ENCODE data around the gene LRSAM1.
A peak's percentile ranks its signal among the peaks of the same experiment; 100 is the strongest.

The LRSAM1 gene

DNA sequence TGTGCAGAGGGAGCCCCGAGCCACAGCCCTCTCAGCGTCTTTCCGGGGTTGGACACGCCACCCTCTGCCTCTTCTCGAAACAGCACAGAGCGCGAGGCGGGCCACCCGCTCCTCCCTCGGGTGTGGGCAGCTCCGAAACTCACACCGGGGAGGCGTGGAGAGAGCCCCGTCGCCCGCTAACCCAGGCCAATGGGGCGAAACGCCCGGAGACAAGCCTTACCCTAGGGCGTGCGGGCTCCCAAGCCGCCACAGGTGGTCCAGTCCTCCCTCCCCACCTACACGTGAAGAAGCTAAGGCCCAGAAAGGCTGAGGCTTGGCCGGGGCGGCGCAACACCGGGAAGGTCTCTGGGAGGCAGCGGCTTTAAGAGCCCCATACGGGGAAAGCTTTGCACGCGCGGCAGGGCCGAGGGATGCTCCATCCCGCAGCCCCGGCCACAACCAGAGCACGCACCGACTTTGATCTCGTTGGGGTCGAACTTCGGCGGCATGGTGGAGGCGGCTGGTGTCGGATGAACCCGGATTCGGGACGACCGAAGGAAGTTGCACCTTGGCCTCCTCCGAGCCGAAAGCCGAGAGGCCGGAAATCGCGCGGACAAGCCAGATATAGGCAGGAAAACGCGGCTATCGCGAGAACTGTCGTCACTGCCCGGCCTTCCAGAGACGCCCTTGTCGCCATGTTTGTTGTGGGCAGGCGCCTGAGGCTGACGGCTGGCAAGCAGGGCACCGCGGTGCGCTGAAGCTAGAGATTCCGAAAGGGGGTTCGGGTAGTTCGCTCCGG lies at the start of gene LRSAM1, which contains the start of gene RPL12:
LRSAM1 (plus strand) TSS at position 681 of the 778 bp plus-strand sequence. CDS start 3,018 bp downstream, outside the sequence.
RPL12 (minus strand) TSS at position 577 of the 778 bp plus-strand sequence; CDS start at position 488, 89 bp downstream.
- DNase-seq, result peak; percentile 99

DNA sequence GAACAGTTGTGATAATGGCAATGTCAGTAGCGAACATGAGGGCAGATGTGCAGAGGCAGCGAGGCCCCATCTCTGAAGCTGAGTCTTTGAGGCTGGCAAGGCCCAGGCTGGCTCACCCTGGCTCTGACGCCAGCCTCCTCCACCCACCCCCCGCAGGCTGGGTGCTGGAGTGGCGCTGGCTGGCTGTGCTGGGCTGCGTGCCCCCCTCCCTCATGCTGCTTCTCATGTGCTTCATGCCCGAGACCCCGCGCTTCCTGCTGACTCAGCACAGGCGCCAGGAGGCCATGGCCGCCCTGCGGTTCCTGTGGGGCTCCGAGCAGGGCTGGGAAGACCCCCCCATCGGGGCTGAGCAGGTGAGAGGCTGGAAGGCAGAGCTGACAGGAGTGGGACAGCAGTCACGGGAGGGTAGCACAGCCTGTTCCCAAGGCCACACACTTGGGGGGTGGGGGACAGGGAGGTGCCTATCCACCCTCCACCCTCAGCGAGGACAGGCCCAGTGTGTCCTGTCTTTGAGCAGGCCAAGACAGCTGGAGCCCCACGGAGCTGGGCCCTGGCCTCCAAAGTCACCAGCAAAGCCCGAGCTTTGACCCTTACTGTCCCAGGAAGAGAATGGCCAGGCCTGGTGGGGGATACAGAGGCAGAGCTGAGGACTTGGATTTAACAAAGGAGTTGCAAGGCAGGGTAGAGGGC lies 48.8 kb upstream of the LRSAM1 start:
- no peak for DNase-seq

GRCh38 chr9:127403507-127404192 lies 47.7 kb upstream of the LRSAM1 start:
- DNase-seq, result no peak

GRCh38 chr9:127404631-127405030 lies 46.7 kb upstream of the LRSAM1 start:
- no peak for DNase-seq

GRCh38 chr9:127405344-127406125 lies 45.8 kb upstream of the LRSAM1 start:
- no peak for DNase-seq

GRCh38 chr9:127406799-127407491 lies 44.4 kb upstream of the LRSAM1 start:
- DNase-seq, result no peak

DNA sequence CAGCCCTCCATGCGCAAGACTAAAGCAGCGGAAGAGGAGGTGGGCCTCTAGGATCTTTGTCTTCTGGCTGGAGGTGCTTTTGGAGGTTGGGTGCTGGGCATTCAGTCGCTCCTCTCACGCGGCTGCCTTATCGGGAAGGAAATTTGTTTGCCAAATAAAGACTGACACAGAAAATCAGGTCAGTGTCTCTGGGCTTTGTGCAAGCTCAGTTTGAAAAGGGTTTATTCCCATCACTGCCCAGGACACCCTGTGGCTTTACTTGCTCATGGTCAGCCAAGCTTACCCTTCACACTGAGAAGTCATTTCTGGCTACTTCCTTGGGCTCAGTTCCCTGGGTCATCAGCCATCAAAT lies 43.8 kb upstream of the LRSAM1 start:
- DNase-seq, result no peak

- no peak for DNase-seq
Observed at GRCh38 chr9:127411122-127411521, 40.2 kb upstream of the LRSAM1 start.

DNA sequence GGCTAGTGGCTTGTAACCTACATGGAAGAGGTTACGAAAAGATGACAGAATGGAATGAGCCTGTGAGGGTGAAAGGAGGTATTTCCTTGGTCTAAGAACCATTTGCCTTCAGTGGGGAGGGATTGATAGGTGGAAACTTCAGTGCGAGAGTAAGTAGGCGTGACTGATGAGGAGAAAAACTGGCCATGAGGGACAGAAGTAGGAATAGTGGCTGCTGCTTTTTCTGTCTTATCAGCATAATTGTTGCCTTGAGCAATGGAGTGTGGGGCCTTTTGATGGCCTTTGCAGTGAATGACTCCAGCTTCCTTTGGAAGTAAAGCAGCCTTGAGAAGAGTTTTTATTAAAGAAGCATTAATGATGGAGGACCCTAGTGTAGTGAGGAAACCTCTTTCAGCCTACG lies 36.2 kb upstream of the LRSAM1 start:
- no peak for DNase-seq

GRCh38 chr9:127415657-127416056 lies 35.7 kb upstream of the LRSAM1 start:
- DNase-seq, result no peak

- no peak for DNase-seq
Observed at GRCh38 chr9:127417131-127418036, 33.9 kb upstream of the LRSAM1 start.

DNA sequence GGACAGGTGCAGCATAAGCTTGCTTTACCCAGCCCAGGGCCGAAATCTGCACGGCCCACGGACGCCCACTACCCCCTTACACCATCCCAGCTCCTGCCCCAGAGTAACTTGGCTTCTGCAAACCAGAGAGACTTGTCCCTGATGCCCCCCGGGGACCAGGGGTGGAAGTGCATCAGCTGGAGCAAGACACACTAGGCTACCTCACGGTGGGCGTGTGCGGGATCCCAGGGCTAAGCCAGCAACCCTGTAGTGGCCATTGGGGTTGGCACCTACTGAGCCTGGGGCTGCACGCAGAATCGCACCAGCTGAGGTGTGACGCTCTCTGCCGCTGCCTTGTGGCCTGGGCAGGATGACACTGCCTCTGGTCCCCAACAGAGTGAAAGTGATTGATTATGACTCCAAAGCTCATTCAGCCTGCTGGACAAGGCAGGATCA lies 33.3 kb upstream of the LRSAM1 start:
- DNase-seq, result peak; percentile 69

DNA sequence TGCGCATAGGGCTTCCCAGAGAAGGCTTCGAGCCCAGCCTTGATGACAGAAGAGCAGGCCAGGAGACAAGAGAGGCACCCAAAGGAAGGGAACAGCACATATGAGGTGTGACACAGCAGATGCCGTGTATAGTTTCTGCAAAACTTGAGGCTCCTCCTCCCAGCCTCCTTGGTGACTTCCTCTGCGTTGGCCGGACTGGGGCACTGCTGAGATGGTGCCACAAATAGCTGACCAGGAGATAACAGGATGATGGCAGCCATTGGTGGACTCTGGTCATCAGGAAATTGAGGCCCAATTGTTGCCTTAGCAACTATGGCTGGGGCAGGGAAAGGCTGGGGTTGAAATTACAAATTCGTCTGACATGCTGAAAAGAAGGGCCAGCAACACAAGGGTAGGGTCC lies 32.0 kb upstream of the LRSAM1 start:
- DNase-seq, result no peak

DNA sequence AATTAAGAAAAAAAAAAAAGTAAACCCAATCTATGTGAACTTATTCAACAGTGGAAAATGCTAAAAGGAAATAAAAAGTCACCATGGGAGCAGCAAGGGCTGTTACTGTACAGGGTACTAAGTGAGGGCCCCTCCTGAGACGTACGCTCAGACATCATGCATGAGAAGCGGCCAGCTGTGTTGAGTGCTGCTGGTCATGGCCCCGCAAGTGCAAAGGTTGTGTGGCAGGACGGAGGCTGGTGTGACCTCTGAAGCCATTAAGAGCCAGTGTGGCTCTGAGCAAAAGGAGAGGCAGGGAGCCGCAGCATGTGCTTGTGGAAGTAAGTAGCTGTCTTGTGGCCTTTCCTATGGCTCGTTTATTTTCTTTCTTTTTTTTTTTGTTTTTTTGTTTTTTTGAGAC lies 30.3 kb upstream of the LRSAM1 start:
- no peak for DNase-seq

- no peak for DNase-seq
Observed at GRCh38 chr9:127422133-127422782, 29.1 kb upstream of the LRSAM1 start.

- no peak for DNase-seq
Observed at GRCh38 chr9:127422787-127423186, 28.5 kb upstream of the LRSAM1 start.

DNA sequence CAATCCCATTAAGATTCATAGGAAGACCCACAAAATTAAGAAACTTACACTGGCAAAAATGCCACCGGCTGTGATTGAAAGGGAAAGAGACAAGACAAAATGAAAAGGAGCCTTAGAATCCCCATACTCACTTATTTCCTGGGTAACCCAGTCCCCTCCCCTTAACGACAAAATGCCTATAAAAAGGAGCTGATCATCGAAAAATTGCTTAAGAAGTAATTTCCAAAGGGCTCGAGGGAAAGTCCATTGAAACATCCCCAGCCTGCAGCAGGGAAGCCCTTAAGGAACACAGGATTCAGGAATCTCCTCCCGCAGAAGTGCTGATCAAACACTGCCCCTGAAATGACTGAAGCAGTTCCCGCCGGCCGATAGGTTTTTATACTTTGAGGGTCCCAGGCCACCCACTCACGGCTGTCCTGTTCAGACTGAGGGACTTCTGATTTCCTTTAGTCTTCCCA lies 27.8 kb upstream of the LRSAM1 start:
- DNase-seq, result no peak

DNA sequence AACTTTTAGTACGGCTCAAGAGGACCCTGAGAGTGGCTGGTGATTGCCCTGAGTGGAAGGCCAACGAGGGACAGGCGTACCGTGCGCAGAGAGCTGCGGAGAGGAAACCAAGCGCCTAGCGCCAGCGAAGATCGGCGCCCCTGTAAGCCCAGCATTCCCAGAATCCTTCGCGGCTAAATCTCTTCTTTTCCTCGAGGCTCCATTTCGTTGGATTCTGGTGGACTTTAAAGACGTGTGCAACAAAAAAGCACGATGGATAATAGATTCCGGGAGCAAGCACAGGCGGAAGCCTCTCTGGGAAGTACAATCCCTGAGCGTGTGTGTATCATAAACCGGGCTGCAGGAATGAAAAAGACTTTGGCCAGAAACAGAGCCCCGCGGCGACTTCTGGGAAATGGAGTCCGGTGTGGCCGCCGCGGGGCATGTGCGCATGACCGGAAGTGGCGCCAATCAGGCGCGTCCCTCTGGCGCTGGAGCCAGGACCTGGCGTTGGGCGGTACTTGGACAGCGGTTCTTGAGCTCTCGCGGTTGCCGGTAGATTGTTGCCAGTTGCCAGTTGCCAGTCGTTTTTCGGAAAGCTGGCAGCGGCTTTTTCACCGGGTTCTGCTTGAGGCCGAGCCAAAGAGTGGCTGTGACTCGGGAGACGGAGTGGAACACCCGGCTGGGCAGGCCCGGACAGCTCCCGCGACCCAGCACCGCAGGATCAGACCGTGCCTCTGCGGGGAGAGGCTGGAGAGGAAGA lies 27.2 kb upstream of the LRSAM1 start, which contains the start of gene ZNF79:
ZNF79 (plus strand) TSS at position 449 of the 742 bp plus-strand sequence. CDS start 406 bp downstream, outside the sequence.
- peak; percentile 95 for DNase-seq

GRCh38 chr9:127424676-127424999 lies 26.7 kb upstream of the LRSAM1 start:
- peak; percentile 55 for DNase-seq

DNA sequence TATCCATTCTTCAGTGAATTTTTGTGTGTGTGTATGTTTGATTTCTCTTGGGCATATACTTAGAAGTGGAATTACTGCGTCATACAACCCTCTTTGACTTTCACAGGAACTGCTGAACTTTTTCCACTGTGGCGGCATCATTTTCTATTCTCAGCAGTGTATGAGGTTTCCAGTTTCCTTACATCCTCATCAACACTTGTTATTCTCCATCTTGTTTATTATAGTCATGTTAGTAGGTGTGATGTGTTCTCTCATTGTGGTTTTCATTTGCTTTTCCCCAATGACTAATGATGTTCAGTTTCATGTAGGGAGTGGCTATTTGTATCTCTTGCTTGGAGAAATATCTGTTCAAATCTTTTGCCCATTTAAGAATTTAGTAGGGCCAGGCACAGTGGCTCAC lies 24.6 kb upstream of the LRSAM1 start:
- DNase-seq, result peak; percentile 50
